Uterus (tissue), 4 donors: Measurements from ENCODE around the gene CHMP4B. TPM values are rescaled to one million over a fixed set of nuclear protein-coding genes. Genes with fewer than 3 reads are reported as not detected.

Experiments
- DNase-seq, 2 donors: peaks; one replicate each; pipeline ENCODE4 v3.0.0-alpha.2; 2019 to 2020
- H3K27ac ChIP-seq, 2 donors: fragments of 200-600 bp; sonication (generic); 1 replicate in 1 of 2; 2 replicates in 1 of 2; pipeline ENCODE4 v1.5.1; 2016 to 2018
- H3K27me3 ChIP-seq, 2 donors: fragments of 200-600 bp; sonication (generic); one replicate each; pipeline ENCODE4 v1.5.1; 2018 to 2019; ENCODE audit warnings: control low read depth in 1 of 2
- H3K36me3 ChIP-seq, 2 donors: fragments of 200-600 bp; sonication (generic); one replicate each; pipeline ENCODE4 v1.5.1; 2019; ENCODE audit warnings: control low read depth in 1 of 2
- H3K4me1 ChIP-seq, 2 donors: fragments of 200-600 bp; sonication (generic); one replicate each; pipeline ENCODE4 v1.5.1; 2018 to 2019; ENCODE audit warnings: control low read depth in 1 of 2
- H3K4me3 ChIP-seq, 2 donors: fragments of 200-600 bp; sonication (generic); 1 replicate in 1 of 2; 2 replicates in 1 of 2; pipeline ENCODE4 v1.5.1; 2018 to 2019; ENCODE audit warnings: mild to moderate bottlenecking in 1 of 2
- H3K9me3 ChIP-seq, 2 donors: fragments of 200-600 bp; sonication (generic); one replicate each; pipeline ENCODE4 v1.5.1; 2019; ENCODE audit warnings: control low read depth in 1 of 2
- POLR2A ChIP-seq, 2 donors: fragments of 450-650 bp; IDR thresholded peaks; one replicate each; pipeline ENCODE4 v1.6.1; 2016; ENCODE audit warnings: antibody characterized with exemption in 2 of 2, mild to moderate bottlenecking in 1 of 2, moderate library complexity in 1 of 2
- intact Hi-C: fragments of 100-400 bp; cut with DNase I; formaldehyde crosslinking; loops from one replicate; pipeline ENCODE4 v1.15.1; 2023; ENCODE audit warnings: low total_unique reads
- total RNA-seq, 4 donors: library from RNA; depleted of rRNA in 3 of 4; stranded (reverse); fragments of >200 nt in 3 of 4; gene quantifications; one replicate each; pipeline versions ENCODE4 v1.1.0 to v1.2.4, GENCODE V29; 2014 to 2023
- TF ChIP-seq, protein P1 (sequence below), 4 experiments: fragments of 200-600 bp in 2 of 4; fragments of 450-650 bp in 2 of 4; sonication (generic) in 2 of 4; IDR thresholded peaks; one replicate each; pipeline ENCODE4 v1.5.1; 2016 to 2019; ENCODE audit warnings: antibody characterized with exemption in 4 of 4, mild to moderate bottlenecking in 2 of 4, moderate library complexity in 1 of 4
- donor health status: DM: yes; HTN: yes; CAD: no.

The CHMP4B gene
- total RNA-seq, 4 donors from 2014 or later, result 48.0 to 73.8 (median 57.9) TPM

DNA sequence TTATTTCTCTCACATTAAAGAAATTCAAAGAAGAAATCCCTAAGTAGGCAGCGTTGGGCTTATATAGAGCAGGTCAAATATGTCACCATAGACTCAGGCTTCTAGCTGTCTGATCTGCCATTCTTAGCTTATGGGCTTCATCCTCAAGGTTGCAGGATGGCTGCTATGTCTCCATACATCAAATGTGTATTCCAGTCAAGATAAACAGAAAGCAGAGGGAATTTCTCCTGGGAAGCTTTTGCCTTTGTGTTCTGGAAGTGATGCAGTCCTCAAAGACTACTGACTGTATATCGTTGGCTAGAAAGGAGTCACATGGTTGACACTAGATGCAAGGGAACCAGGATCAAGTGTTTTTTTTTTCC, 43.4 kb upstream of the CHMP4B start:
- TF ChIP-seq, protein P1, sequence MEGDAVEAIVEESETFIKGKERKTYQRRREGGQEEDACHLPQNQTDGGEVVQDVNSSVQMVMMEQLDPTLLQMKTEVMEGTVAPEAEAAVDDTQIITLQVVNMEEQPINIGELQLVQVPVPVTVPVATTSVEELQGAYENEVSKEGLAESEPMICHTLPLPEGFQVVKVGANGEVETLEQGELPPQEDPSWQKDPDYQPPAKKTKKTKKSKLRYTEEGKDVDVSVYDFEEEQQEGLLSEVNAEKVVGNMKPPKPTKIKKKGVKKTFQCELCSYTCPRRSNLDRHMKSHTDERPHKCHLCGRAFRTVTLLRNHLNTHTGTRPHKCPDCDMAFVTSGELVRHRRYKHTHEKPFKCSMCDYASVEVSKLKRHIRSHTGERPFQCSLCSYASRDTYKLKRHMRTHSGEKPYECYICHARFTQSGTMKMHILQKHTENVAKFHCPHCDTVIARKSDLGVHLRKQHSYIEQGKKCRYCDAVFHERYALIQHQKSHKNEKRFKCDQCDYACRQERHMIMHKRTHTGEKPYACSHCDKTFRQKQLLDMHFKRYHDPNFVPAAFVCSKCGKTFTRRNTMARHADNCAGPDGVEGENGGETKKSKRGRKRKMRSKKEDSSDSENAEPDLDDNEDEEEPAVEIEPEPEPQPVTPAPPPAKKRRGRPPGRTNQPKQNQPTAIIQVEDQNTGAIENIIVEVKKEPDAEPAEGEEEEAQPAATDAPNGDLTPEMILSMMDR (IDR thresholded peaks at IDR 0.05), result no peak
- TF ChIP-seq POLR2A (IDR thresholded peaks at IDR 0.05), result no peak
- H3K27me3 ChIP-seq, result no peaks in the 10 kb centered on the region
- intact Hi-C loops, result no loop called here
- no peaks in the 10 kb centered on the region for H3K36me3 ChIP-seq
- H3K27ac ChIP-seq, result no peak overlapping the region
- no peak for DNase-seq
- H3K4me1 ChIP-seq, result no peaks in the 10 kb centered on the region
- H3K9me3 ChIP-seq, result no peaks in the 10 kb centered on the region
- H3K4me3 ChIP-seq, result no peak overlapping the region

DNA sequence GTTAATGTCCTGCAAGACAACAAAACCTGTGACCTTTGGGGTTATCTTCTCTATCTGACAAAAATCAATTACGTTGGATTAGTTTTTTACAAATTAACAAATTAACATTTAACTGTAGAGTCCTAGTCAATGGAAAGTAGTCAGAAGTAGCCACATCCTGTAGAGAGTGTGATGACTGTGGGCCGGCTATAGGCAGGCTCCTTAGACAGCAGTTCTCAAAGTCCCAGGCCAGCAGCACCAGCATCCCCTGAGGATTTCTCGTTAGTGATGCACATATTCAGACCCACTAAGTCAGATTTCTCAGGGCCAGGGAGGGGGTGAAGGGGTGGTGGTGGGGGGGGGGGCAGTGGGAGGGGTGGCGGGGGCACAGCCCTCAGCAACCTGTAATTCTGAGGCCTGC, 42.1 kb upstream of the CHMP4B start:
- Histone ChIP-seq H3K27ac (no peak overlapping the region), H3K9me3 (no peaks in the 10 kb centered on the region), H3K4me1 (no peaks in the 10 kb centered on the region), H3K4me3 (no peak overlapping the region), H3K27me3 (no peaks in the 10 kb centered on the region), H3K36me3 (no peaks in the 10 kb centered on the region)
- intact Hi-C loops, result no loop called here
- DNase-seq, result no peak
- TF ChIP-seq, protein P1 (IDR thresholded peaks at IDR 0.05), result no peak
- no peak for TF ChIP-seq POLR2A (IDR thresholded peaks at IDR 0.05)

DNA sequence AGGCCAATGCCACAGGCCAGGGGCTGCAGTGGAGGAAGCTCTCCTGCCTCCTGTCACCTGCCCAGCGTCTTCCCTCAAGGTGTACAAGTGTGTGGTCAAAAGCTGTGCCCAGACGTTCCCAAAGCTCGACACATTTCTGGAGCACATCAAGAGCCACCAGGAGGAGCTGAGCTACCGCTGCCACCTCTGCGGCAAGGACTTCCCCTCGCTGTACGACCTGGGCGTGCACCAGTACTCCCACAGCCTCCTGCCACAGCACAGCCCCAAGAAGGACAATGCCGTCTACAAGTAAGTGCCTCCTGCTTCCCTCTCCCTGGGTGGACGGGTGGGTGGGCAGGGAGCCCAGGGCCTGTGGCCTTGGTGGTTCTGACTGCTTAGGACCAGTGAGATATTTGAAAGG, 41.1 kb upstream of the CHMP4B start:
- H3K4me1 ChIP-seq, result no peaks in the 10 kb centered on the region
- no peak overlapping the region for H3K4me3 ChIP-seq
- H3K36me3 ChIP-seq, result no peaks in the 10 kb centered on the region
- no peak for TF ChIP-seq POLR2A (IDR thresholded peaks at IDR 0.05)
- TF ChIP-seq, protein P1 (IDR thresholded peaks at IDR 0.05), result no peak
- intact Hi-C loops, result no loop called here
- no peaks in the 10 kb centered on the region for H3K27me3 ChIP-seq
- H3K27ac ChIP-seq, result no peak overlapping the region
- H3K9me3 ChIP-seq, result no peaks in the 10 kb centered on the region
- no peak for DNase-seq

DNA sequence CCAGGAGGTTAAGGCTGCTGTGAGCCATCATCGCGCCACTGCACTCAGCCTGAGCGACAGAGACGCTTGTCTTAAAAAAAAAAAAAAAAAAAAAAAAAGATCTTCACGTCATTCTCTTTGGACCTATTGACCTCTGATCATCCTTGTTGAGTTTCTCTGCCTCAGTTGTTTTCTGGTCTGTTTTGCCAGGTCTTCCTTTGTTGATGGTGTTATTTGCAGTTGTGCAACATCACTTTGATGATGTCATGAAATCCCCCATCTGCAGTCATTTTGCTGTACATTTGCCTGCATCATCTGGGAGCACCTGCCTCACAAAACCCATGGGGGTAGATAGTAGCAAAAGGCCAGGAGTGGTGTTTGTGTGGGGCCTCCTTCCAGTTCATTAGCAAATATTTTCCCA, 39.2 kb upstream of the CHMP4B start:
- no peak overlapping the region for H3K4me3 ChIP-seq
- DNase-seq, result no peak

DNA sequence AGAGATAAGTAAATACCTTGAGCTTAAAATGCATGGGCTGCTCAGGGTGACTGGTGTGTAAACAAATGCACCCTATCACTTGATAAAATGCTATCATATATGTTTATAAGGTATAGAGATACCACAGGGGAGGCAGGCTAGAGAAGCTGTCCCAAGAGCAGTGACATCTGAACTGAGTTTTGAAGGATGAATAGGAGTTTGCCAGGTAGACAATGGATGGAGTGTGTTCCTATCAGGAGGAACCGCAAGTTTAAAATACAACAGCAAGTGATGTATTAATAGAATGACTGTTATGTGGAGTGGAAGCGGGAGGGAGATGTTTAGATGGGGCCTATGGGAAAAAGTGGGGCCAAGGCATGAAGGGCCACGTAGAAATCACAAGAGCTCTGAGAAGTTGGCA, 38.7 kb upstream of the CHMP4B start:
- no peaks in the 10 kb centered on the region for H3K9me3 ChIP-seq
- intact Hi-C loops, result no loop called here
- H3K36me3 ChIP-seq, result no peaks in the 10 kb centered on the region
- H3K27ac ChIP-seq, result no peak overlapping the region
- no peak overlapping the region for H3K4me3 ChIP-seq
- H3K27me3 ChIP-seq, result no peaks in the 10 kb centered on the region
- TF ChIP-seq POLR2A (IDR thresholded peaks at IDR 0.05), result no peak
- no peak for DNase-seq
- no peaks in the 10 kb centered on the region for H3K4me1 ChIP-seq

More for the DNA sequence above, 39.2 kb upstream of the CHMP4B start:
- TF ChIP-seq POLR2A (IDR thresholded peaks at IDR 0.05), result no peak
- TF ChIP-seq, protein P1 (IDR thresholded peaks at IDR 0.05), result no peak
- no peaks in the 10 kb centered on the region for H3K9me3 ChIP-seq
- no peak overlapping the region for H3K27ac ChIP-seq
- H3K27me3 ChIP-seq, result no peaks in the 10 kb centered on the region
- intact Hi-C loops, result no loop called here
- H3K4me1 ChIP-seq, result no peaks in the 10 kb centered on the region
- H3K36me3 ChIP-seq, result no peaks in the 10 kb centered on the region

DNA sequence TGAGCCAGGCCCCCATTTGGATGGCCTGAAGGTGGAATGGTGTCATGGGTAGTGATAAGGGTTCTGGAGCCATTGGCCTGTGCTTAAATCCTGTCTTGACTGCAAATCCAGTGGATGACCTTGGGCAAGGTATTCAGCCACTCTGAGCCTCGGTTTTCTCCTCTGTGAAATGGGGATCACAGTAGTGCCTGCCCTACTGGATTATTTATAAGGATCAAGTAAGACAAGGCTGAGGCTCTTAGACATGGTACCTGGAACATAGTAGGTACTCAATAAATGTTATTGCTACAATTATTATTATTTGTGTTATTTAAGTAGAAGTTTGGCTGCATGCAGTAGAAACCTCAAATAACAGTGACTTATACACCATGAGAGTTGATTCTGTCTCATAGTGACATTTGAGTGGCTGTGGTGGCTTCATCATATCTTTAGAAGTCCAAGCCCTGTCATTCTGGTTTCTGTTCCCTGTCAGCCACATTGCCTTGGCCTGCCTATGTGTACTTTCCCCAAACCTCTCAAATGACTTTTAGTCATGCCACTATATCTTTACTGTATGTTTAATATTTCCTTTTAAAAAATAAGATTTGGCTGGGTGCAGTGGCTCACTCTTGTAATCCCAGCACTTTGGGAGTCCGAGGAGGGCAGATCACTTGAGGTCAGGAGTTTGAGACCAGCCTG, 37.6 kb upstream of the CHMP4B start:
- DNase-seq, result no peak
- no peaks in the 10 kb centered on the region for H3K4me1 ChIP-seq
- H3K9me3 ChIP-seq, result no peaks in the 10 kb centered on the region
- no peak overlapping the region for H3K27ac ChIP-seq
- TF ChIP-seq POLR2A (IDR thresholded peaks at IDR 0.05), result no peak
- intact Hi-C loops, result no loop called here
- H3K36me3 ChIP-seq, result no peaks in the 10 kb centered on the region
- no peak overlapping the region for H3K4me3 ChIP-seq
- no peaks in the 10 kb centered on the region for H3K27me3 ChIP-seq
